ENCODE results near the gene NUDT9. TPM values are rescaled to one million over a fixed set of nuclear protein-coding genes. Genes with fewer than 3 reads are reported as not detected.

Gene NUDT9
- total RNA-seq, 1 donor from 2014 or later, result 56.9 TPM

Other genes with a start within 250 kb of the NUDT9 start
- gene KLHL8, start 202.0 kb upstream of the NUDT9 start, total RNA-seq, result 10.0 TPM
- gene HSD17B13, start 99.7 kb upstream of the NUDT9 start, total RNA-seq, result 0.95 TPM
- 264 TPM for gene HSD17B11, start 31.4 kb upstream of the NUDT9 start, total RNA-seq
- 539 TPM for gene SPARCL1, start 106.8 kb downstream of the NUDT9 start, total RNA-seq
- not detected for gene DSPP, start 186.0 kb downstream of the NUDT9 start, total RNA-seq
- gene DMP1, start 227.7 kb downstream of the NUDT9 start, total RNA-seq, result not detected

Data from mucosa of gallbladder (tissue), 1 donor.